Measurements from ENCODE around the gene SGIP1. TPM values are rescaled to one million over a fixed set of nuclear protein-coding genes. Genes with fewer than 3 reads are reported as not detected.

Gene SGIP1
- total RNA-seq, 2 donors from 2014 or later: 1.2 to 3.1 TPM

DNA sequence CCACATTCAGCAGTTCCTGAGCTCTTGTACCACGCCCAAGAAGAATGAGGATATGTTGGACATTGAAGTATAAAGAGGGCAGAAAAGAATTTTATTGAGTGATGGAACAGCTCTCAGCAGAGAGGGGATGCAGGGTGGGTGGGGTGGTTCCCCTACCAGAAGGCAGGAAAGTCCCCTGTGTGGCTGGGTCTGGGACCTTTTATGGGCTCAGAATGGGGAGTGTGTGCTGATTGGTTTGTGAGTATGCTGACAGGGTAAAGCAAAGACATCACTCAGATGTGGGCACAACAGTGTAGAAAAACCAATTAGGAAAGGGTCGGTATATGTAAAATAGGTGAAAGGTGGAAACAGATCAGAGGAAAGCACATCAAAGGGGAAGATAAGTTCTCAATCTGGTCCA lies 62.2 kb downstream of the SGIP1 start:
- Histone ChIP-seq H3K9ac (ENCODE audit: low read depth in 2 of 2, low read length in 2 of 2) (no peak overlapping the region), H3K4me1 (no peaks in the 10 kb centered on the region), H3K9me3 (no peaks in the 10 kb centered on the region), H3K36me3 (no peaks in the 10 kb centered on the region), H3K27ac (no peak overlapping the region), H3K27me3 (no peaks in the 10 kb centered on the region), H3K4me3 (no peak overlapping the region)
- TF ChIP-seq CTCF (IDR thresholded peaks at IDR 0.05): no peak
- intact Hi-C loops (cut with DNase I): no loop called here
- DNase-seq: no peak

DNA sequence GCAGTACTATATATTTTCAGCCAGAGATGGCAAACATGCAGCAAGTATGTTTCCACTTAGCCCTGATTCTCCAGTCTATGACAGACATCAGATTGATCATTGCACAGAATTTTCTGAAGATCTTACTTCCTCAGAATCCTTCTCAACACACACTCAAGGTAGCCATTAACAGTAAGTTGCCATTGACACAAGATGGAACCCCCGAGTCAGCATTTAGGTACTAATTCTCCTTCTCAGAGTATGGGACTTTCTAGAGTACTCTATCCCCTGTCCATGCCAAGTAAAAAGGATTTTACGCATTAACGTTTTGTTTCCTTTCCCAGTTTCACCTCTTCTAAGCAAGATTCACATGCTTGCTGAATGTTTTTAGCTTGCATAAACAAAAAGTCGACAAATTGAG lies 63.5 kb downstream of the SGIP1 start:
- intact Hi-C loops (cut with DNase I): no loop called here
- no peak overlapping the region for H3K4me3 ChIP-seq
- H3K27ac ChIP-seq: no peak overlapping the region

DNA sequence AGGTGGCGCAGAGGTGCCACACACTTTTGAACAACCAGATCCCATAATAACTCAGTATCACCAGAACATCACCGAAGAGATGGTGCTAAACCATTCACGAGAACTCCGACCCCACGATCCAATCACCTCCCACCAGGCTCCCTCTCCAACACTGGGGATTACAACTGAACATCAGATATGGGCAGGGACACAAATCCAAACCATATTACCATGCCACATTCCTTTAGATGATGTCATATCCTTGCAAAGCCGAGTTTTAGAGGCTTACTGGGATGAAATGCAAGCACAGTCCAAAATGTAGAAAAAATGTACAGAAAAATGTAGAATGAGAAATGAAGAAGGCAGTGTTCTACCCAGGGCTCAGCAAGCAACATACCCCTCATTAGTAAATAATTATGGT lies 64.7 kb downstream of the SGIP1 start:
- H3K27ac ChIP-seq: no peak overlapping the region
- no peaks in the 10 kb centered on the region for H3K4me1 ChIP-seq
- intact Hi-C loops (cut with DNase I): no loop called here
- no peaks in the 10 kb centered on the region for H3K27me3 ChIP-seq
- no peak for TF ChIP-seq CTCF (IDR thresholded peaks at IDR 0.05)
- no peak overlapping the region for H3K4me3 ChIP-seq
- H3K9ac ChIP-seq (ENCODE audit: low read depth in 2 of 2, low read length in 2 of 2): no peak overlapping the region
- no peaks in the 10 kb centered on the region for H3K9me3 ChIP-seq
- H3K36me3 ChIP-seq: no peaks in the 10 kb centered on the region
- no peak for DNase-seq

More for the DNA sequence above, 63.5 kb downstream of the SGIP1 start:
- no peaks in the 10 kb centered on the region for H3K4me1 ChIP-seq
- H3K9ac ChIP-seq (ENCODE audit: low read depth in 2 of 2, low read length in 2 of 2): no peak overlapping the region
- no peaks in the 10 kb centered on the region for H3K9me3 ChIP-seq
- H3K36me3 ChIP-seq: no peaks in the 10 kb centered on the region
- no peak for DNase-seq
- H3K27me3 ChIP-seq: no peaks in the 10 kb centered on the region
- TF ChIP-seq CTCF (IDR thresholded peaks at IDR 0.05): no peak

GRCh38 chr1:66599346-66599745 lies 65.4 kb downstream of the SGIP1 start:
- no peak for DNase-seq
- no peak overlapping the region for H3K4me3 ChIP-seq
- no peaks in the 10 kb centered on the region for H3K27me3 ChIP-seq
- H3K36me3 ChIP-seq: no peaks in the 10 kb centered on the region
- no peak for TF ChIP-seq CTCF (IDR thresholded peaks at IDR 0.05)
- intact Hi-C loops (cut with DNase I): no loop called here
- no peak overlapping the region for H3K27ac ChIP-seq
- no peaks in the 10 kb centered on the region for H3K9me3 ChIP-seq
- no peak overlapping the region for H3K9ac ChIP-seq (ENCODE audit: low read depth in 2 of 2, low read length in 2 of 2)
- no peaks in the 10 kb centered on the region for H3K4me1 ChIP-seq

GRCh38 chr1:66599899-66600737 lies 66.2 kb downstream of the SGIP1 start:
- no peak for DNase-seq
- Histone ChIP-seq H3K36me3 (no peaks in the 10 kb centered on the region), H3K9ac (ENCODE audit: low read depth in 2 of 2, low read length in 2 of 2) (no peak overlapping the region), H3K27me3 (no peaks in the 10 kb centered on the region), H3K9me3 (no peaks in the 10 kb centered on the region), H3K4me1 (no peaks in the 10 kb centered on the region), H3K4me3 (no peak overlapping the region), H3K27ac (no peak overlapping the region)
- TF ChIP-seq CTCF (IDR thresholded peaks at IDR 0.05): no peak
- intact Hi-C loops (cut with DNase I): no loop called here

Data from colonic mucosa (tissue), 4 donors.